ENCODE measurements around the gene NAGPA. TPM values are rescaled to one million over a fixed set of nuclear protein-coding genes. Genes with fewer than 3 reads are reported as not detected.

NAGPA gene
- polyA plus RNA-seq, 1 of the 3 experiments (the other 2 are of a cell fraction), result 16.5 TPM

- TF ChIP-seq PBX3 (IDR thresholded peaks at IDR 0.05), result no peak
- no peak for TF ChIP-seq SMC3 (IDR thresholded peaks at IDR 0.05; ENCODE audit: low read depth, low read length)
These were observed 6.7 kb upstream of the NAGPA start (continued) for GRCh38 chr16:5040451-5040850.

- no peak for TF ChIP-seq RFX5 (IDR thresholded peaks at IDR 0.05; ENCODE audit: low read length)
- TF ChIP-seq FOXJ3 (CRISPR knock-in tag; IDR thresholded peaks at IDR 0.05), result no peak
- TF ChIP-seq JUND (IDR thresholded peaks at IDR 0.05), result no peak
- TF ChIP-seq YY1 (IDR thresholded peaks at IDR 0.05; ENCODE audit: low read depth), result no peak
- TF ChIP-seq MXI1 (IDR thresholded peaks at IDR 0.05; ENCODE audit: low read depth, low read length), result no peak
- TF ChIP-seq ELF1 (IDR thresholded peaks at IDR 0.05), result no peak
- no peak for TF ChIP-seq GABPA (IDR thresholded peaks at IDR 0.05; ENCODE audit: low read depth)
- no peak for TF ChIP-seq CHD2 (IDR thresholded peaks at IDR 0.05; ENCODE audit: low read length, partially characterized antibody)
- TF ChIP-seq SIN3A (IDR thresholded peaks at IDR 0.05; ENCODE audit: borderline replicate concordance, low read depth, low read length), result no peak
- TF ChIP-seq USF1 (IDR thresholded peaks at IDR 0.05; ENCODE audit: borderline replicate concordance, low read depth), result no peak
- Histone ChIP-seq H3K9me3 (no peaks in the 10 kb centered on the region), H3K4me3 (ENCODE audit: low read depth in 2 of 2, low read length in 1 of 2) (no peak overlapping the region), H3K27me3 (ENCODE audit: insufficient read depth) (peaks cover 6% of the 10 kb centered on the region; the same call in 1 of the 2 replicates), H3K9ac (no peak overlapping the region), H3K27ac (ENCODE audit: low read depth in 2 of 2, low read length in 1 of 2) (no peak overlapping the region), H3K4me1 (ENCODE audit: control insufficient read depth in 1 of 2, insufficient read depth in 2 of 2, low read depth in 1 of 2, low read length in 1 of 2) (peaks cover 0 to 12% of the 10 kb centered on the region in 2 experiments; a peak in 2 of 4 replicates), H3K79me2 (ENCODE audit: insufficient read depth) (no peaks in the 10 kb centered on the region), H3F3A (replicated peaks; ENCODE audit: insufficient read depth) (no peaks in the 10 kb centered on the region), H2AFZ (ENCODE audit: low read depth) (no peak overlapping the region), H3K36me3 (replicated peaks in 1 of 2; ENCODE audit: control insufficient read depth in 1 of 2, insufficient read depth in 2 of 2, low read length in 1 of 2) (no peaks in the 10 kb centered on the region), H3K9me2 (no peaks in the 10 kb centered on the region), H4K20me1 (ENCODE audit: insufficient read depth) (no peaks in the 10 kb centered on the region), H3K4me2 (no peak overlapping the region)
- CTCF ChIA-PET, result interaction anchor here (0.6 to 1.6 kb wide), 3 partner anchors 9 to 34 kb away, joined by 3 read pairs; no protein-coding TSS in a partner anchor
- POLR2A ChIA-PET, result no interaction called here
- 50% methylated on average over 12 of the region's 12 CpGs for WGBS (ENCODE audit: low lambda C conversion rate)
- DNase-seq, result no peak
These were observed 2.8 kb upstream of the NAGPA start for GRCh38 chr16:5036228-5037156.

GRCh38 chr16:5035909-5036227 lies 2.1 kb upstream of the NAGPA start:
- no peaks in the 10 kb centered on the region for H4K20me1 ChIP-seq (ENCODE audit: insufficient read depth)
- TF ChIP-seq GABPA (IDR thresholded peaks at IDR 0.05; ENCODE audit: low read depth), result no peak
- TF ChIP-seq NRF1 (IDR thresholded peaks at IDR 0.05; ENCODE audit: low read depth, low read length), result no peak
- no peak for TF ChIP-seq CTCF (IDR thresholded peaks at IDR 0.05)
- no peak for TF ChIP-seq MAX (IDR thresholded peaks at IDR 0.05; ENCODE audit: low read depth)
- no peak for TF ChIP-seq RAD21 (IDR thresholded peaks at IDR 0.05; ENCODE audit: low read length)
- TF ChIP-seq ELF1 (IDR thresholded peaks at IDR 0.05), result no peak
- TF ChIP-seq JUND (IDR thresholded peaks at IDR 0.05), result no peak
- TF ChIP-seq MXI1 (IDR thresholded peaks at IDR 0.05; ENCODE audit: low read depth, low read length), result no peak
- no peak for TF ChIP-seq SIN3A (IDR thresholded peaks at IDR 0.05; ENCODE audit: borderline replicate concordance, low read depth, low read length)
- TF ChIP-seq PBX3 (IDR thresholded peaks at IDR 0.05), result no peak
- TF ChIP-seq SMC3 (IDR thresholded peaks at IDR 0.05; ENCODE audit: low read depth, low read length), result no peak
- TF ChIP-seq IRF3 (IDR thresholded peaks at IDR 0.05; ENCODE audit: low read depth, low read length), result no peak
- no peak for TF ChIP-seq CHD2 (IDR thresholded peaks at IDR 0.05; ENCODE audit: low read length, partially characterized antibody)
- H3F3A ChIP-seq (replicated peaks; ENCODE audit: insufficient read depth), result no peaks in the 10 kb centered on the region
- H2AFZ ChIP-seq (ENCODE audit: low read depth), result no peak overlapping the region
- CTCF ChIA-PET, result interaction anchor here (0.9 to 1.6 kb wide), 2 partner anchors 21 to 34 kb away, joined by 3 read pairs; no protein-coding TSS in a partner anchor
- peaks cover 0 to 12% of the 10 kb centered on the region in 2 experiments; a peak in 2 of 4 replicates for H3K4me1 ChIP-seq (ENCODE audit: control insufficient read depth in 1 of 2, insufficient read depth in 2 of 2, low read depth in 1 of 2, low read length in 1 of 2)
- DNase-seq, result no peak
- POLR2A ChIA-PET, result no interaction called here
- WGBS (ENCODE audit: low lambda C conversion rate), result 23% methylated on average over 1 of the region's 1 CpG
- H3K9ac ChIP-seq, result no peak overlapping the region
- no peaks in the 10 kb centered on the region for H3K79me2 ChIP-seq (ENCODE audit: insufficient read depth)
- no peak overlapping the region for H3K4me2 ChIP-seq
- no peaks in the 10 kb centered on the region for H3K9me3 ChIP-seq
- no peak overlapping the region for H3K4me3 ChIP-seq (ENCODE audit: low read depth in 2 of 2, low read length in 1 of 2)
- no peak overlapping the region for H3K27ac ChIP-seq (ENCODE audit: low read depth in 2 of 2, low read length in 1 of 2)
- no peaks in the 10 kb centered on the region for H3K36me3 ChIP-seq (replicated peaks in 1 of 2; ENCODE audit: control insufficient read depth in 1 of 2, insufficient read depth in 2 of 2, low read length in 1 of 2)
- no peaks in the 10 kb centered on the region for H3K9me2 ChIP-seq
- peaks cover 6% of the 10 kb centered on the region; the same call in 1 of the 2 replicates for H3K27me3 ChIP-seq (ENCODE audit: insufficient read depth)

All from SK-N-SH (cell line).